Duodenal mucosa (tissue), 2 donors: Measurements from ENCODE around the gene SNAP29.

Experiments used
- H3K27ac ChIP-seq: one replicate; pipeline ENCODE4 v1.7.0; 2013; ENCODE audit warnings: low read depth, low read length
- H3K27me3 ChIP-seq, 2 donors: one replicate each; pipeline ENCODE4 v1.7.0; 2013; ENCODE audit warnings: low read length in 2 of 2, control low read depth in 1 of 2; ENCODE audit not compliant: insufficient read depth in 2 of 2, control insufficient read depth in 1 of 2
- H3K36me3 ChIP-seq, 2 donors: one replicate each; pipeline ENCODE4 v1.7.0; 2013; ENCODE audit warnings: low read length in 2 of 2, control low read depth in 1 of 2; ENCODE audit not compliant: insufficient read depth in 2 of 2, control insufficient read depth in 1 of 2
- H3K4me1 ChIP-seq, 2 donors: one replicate each; pipeline ENCODE4 v1.7.0; 2013; ENCODE audit warnings: low read length in 2 of 2, control low read depth in 1 of 2; ENCODE audit not compliant: insufficient read depth in 2 of 2, control insufficient read depth in 1 of 2
- H3K4me3 ChIP-seq, 2 donors: one replicate each; pipeline ENCODE4 v1.7.0; 2013; ENCODE audit warnings: low read length in 2 of 2, low read depth in 1 of 2
- H3K9ac ChIP-seq, 2 donors: one replicate each; pipeline ENCODE4 v1.7.0; 2013; ENCODE audit warnings: low read length in 2 of 2, low read depth in 1 of 2
- H3K9me3 ChIP-seq, 2 donors: one replicate each; pipeline ENCODE4 v1.7.0; 2013; ENCODE audit warnings: low read length in 2 of 2, control low read depth in 1 of 2; ENCODE audit not compliant: control insufficient read depth in 1 of 2

Gene SNAP29

DNA sequence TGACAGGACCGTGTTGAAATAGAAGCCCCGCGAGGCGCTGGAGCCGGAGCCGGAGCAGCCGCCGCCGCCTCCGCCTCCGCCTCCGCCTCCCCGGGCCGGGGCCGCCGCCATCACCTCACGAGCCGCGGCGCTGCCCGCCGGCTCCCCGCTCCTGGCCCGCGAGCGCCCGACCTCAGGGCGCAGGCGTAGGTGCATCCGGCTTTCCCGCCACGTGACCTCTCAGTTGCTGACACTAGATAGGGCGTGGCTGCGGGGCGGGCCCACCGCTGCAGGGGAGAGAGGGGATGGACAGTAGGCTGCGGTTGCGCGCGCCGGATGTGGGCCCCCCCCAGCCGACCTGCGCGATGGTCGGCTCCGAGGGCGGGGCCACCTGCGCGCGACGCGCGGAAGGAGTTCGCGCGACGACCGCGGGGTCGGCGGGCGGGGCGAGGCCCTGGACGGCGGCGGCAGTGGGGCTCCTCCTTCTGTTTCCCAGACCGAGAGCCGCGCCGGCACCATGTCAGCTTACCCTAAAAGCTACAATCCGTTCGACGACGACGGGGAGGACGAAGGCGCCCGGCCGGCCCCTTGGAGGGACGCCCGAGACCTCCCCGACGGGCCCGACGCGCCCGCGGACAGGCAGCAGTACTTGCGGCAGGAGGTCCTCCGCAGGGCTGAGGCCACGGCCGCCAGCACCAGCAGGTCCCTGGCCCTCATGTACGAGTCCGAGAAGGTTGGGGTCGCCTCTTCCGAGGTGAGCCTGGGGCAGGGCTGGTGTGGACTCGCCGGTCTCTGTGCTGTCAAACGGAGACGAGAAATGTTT, at the start of gene SNAP29, which contains the start of gene PI4KA:
SNAP29 (plus strand) TSS at position 393 of the 802 bp plus-strand sequence; CDS start at position 497, 104 bp downstream.
PI4KA (minus strand) TSS at position 197 of the 802 bp plus-strand sequence; CDS start at position 111, 86 bp downstream.
- Histone ChIP-seq H3K9ac (peak within 1 kb of the TSS; percentile 83 to 88), H3K4me1 (peaks cover 22 to 24% of the 10 kb centered on the region in 2 donors), H3K4me3 (peak within 1 kb of the TSS; percentile 83 to 89), H3K27ac (peak within 1 kb of the TSS; percentile 81), H3K27me3 (no peaks in the 10 kb centered on the region), H3K36me3 (peaks cover 0 to 4% of the 10 kb centered on the region in 2 donors), H3K9me3 (no peaks in the 10 kb centered on the region)

DNA sequence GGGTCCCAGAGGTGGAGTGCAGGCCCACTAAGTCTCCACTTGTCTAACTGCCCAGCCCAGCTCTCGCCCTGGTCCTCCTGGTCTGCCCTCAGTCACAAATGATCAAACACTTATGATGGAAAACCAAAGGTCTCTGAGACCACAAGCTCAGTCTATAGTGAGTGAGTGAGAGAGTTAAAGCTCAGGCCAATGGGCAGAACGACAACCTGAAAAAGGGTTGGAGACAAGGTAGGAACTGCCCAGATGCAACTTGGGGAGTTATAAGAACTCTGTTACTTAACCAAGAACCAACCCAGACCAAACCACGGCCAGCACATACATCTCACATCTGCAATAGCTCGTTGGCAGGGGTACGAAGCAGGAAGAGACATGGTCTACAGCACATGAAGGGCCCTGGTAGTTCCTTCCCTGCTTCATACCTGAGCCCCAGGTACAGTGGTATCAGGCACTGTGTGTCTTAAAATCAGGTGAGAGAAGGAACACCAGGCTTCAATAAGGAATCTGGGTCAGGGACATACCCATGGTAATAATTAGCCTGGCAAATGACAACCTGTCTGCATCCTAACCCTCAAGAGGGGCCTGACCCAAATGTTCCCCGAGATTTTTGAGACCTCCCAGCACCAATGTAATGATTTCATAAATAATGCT, 49.1 kb upstream of the SNAP29 start:
- Histone ChIP-seq H3K36me3 (peaks cover 30 to 77% of the 10 kb centered on the region in 2 donors), H3K27ac (no peak overlapping the region), H3K9me3 (no peaks in the 10 kb centered on the region), H3K9ac (no peak overlapping the region), H3K27me3 (no peaks in the 10 kb centered on the region), H3K4me1 (no peaks in the 10 kb centered on the region), H3K4me3 (no peak overlapping the region)

DNA sequence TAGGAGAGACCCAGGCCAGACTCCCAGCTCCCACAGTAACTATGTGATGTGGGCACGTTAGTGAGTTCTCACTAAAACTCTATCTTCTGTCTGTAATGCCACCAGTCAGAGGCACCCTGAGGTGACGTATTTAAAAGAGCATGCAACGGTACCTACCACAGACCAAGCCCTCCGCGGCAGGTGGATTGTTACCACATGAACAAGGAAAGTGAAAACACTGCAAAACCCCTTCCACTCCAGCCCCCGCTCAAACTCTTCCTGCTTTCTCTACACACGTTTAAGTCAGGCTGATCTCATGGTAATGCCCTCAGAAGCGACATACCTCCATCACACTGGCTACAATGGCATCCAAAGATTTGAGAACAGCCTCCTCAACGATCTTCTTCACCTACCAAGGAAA, 48.2 kb upstream of the SNAP29 start:
- Histone ChIP-seq H3K9ac (no peak overlapping the region), H3K4me1 (no peaks in the 10 kb centered on the region), H3K27me3 (no peaks in the 10 kb centered on the region), H3K36me3 (peaks cover 27 to 74% of the 10 kb centered on the region in 2 donors), H3K27ac (no peak overlapping the region), H3K9me3 (no peaks in the 10 kb centered on the region), H3K4me3 (no peak overlapping the region)

GRCh38 chr22:20811171-20811570, 47.6 kb upstream of the SNAP29 start:
- no peaks in the 10 kb centered on the region for H3K4me1 ChIP-seq
- no peaks in the 10 kb centered on the region for H3K9me3 ChIP-seq
- peaks cover 26 to 74% of the 10 kb centered on the region in 2 donors for H3K36me3 ChIP-seq
- no peak overlapping the region for H3K9ac ChIP-seq
- no peaks in the 10 kb centered on the region for H3K27me3 ChIP-seq
- H3K27ac ChIP-seq, result no peak overlapping the region
- H3K4me3 ChIP-seq, result no peak overlapping the region

DNA sequence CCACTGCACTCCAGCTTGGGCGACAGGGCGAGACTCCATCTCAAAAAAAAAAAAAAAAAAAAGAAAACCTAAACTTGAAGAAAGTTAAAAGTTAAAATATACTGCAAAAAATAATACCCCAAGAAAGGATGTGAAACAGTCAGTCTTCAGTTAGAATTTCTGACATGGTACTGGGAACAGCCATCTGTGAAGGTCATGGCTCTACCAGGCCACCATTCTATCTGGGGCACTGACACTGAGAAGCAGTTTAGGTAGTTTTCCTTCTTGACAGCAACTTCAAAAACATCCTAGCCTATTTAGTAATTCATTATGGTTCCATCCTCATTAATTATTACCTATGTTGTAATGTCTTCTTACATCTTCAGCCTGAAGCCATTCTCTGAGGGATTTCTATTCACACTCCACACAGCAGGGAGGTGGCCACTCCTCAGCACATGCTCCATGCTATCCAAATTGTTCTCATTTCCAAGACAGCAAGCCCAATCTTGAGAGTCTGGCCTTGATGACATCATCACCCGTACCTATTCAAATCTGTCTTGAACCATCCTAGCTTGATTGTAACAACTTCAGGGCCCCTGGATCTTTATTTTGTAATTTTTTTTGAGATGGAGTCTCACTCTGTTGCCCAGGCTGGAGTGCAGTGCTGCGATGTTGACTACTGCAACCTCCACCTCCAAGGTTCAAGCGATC, 46.7 kb upstream of the SNAP29 start:
- Histone ChIP-seq H3K36me3 (peaks cover 21 to 74% of the 10 kb centered on the region in 2 donors), H3K4me1 (no peaks in the 10 kb centered on the region), H3K27ac (no peak overlapping the region), H3K4me3 (no peak overlapping the region), H3K27me3 (no peaks in the 10 kb centered on the region), H3K9me3 (no peaks in the 10 kb centered on the region), H3K9ac (no peak overlapping the region)

DNA sequence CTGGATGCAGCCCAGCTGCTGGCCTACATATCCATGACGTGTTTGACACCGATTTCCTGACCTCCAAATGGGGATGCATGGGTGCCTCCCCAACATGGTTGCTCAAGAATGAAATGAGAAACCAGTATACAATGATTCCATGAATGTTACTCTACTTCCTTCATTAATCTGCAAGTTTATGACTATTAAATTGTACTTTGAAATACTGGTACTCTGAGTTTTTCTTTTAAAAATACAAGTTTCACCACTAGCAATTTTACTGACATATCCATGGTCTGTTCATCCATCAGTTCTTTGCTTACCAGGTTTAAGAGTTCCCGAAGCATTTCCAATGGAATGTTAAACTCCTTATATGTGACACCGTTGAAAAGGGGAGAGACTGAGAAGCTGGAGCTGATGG, 45.8 kb upstream of the SNAP29 start:
- peaks cover 16 to 74% of the 10 kb centered on the region in 2 donors for H3K36me3 ChIP-seq
- H3K27me3 ChIP-seq, result no peaks in the 10 kb centered on the region
- H3K27ac ChIP-seq, result no peak overlapping the region
- H3K4me1 ChIP-seq, result no peaks in the 10 kb centered on the region
- H3K4me3 ChIP-seq, result no peak overlapping the region
- H3K9ac ChIP-seq, result no peak overlapping the region
- no peaks in the 10 kb centered on the region for H3K9me3 ChIP-seq

DNA sequence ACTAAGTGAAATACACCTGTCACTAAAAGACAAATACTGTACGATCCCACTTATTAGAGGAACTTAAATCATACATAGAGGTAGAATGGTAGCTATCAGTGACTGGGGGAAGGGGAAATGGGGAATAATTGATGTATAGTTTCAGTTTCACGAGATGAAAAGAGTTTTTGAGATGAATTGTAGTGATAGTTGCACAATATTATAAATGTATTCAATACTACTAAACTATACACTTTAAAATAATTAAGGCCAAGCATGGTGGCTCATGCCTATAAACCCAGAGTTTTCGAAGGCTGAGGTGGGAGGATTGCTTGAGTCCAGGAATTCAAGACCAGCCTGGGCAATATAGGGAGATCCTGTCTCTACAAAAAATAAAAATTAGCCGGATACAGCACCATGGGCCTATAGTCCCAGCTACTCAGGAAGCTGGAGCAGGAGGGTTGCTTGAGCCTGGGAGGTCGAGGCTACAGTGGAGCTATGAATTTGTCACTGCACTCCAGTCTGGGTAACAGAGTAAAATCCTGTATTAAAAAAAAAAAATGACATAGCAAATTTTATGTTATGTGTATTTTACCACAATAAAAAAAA, 44.5 kb upstream of the SNAP29 start:
- no peak overlapping the region for H3K4me3 ChIP-seq
- H3K27ac ChIP-seq, result no peak overlapping the region
- H3K36me3 ChIP-seq, result peaks cover 24 to 80% of the 10 kb centered on the region in 2 donors
- no peaks in the 10 kb centered on the region for H3K27me3 ChIP-seq
- no peaks in the 10 kb centered on the region for H3K4me1 ChIP-seq
- H3K9ac ChIP-seq, result no peak overlapping the region
- H3K9me3 ChIP-seq, result no peaks in the 10 kb centered on the region

DNA sequence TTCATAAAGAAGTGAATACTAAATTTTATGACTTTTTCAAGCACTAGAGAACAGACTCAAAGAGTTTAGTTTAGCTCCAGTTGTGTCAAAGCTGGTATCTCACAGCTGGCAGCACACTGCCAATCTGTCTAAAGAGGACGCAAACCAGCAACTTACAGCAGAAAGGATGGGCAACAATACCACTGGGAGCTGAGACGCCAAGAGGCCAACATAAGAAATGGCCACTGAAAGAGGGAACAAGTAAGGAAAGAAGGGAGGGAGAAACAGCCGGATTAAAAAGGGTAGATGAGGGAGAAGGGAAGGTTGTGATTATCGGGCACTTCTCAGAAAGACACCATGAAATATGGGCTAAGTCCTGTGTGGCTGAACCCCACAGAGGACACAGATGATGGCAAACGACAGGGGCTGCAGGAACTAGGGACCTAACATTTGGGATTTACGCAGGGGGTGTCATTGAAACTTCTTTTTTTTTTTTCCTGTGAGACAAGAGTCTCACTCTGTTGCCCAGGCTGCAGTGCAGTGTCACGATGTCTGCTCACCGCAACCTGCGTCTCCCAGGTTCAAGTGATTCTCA, 43.2 kb upstream of the SNAP29 start:
- H3K4me3 ChIP-seq, result no peak overlapping the region
- no peak overlapping the region for H3K9ac ChIP-seq
- no peaks in the 10 kb centered on the region for H3K9me3 ChIP-seq
- no peaks in the 10 kb centered on the region for H3K27me3 ChIP-seq
- H3K27ac ChIP-seq, result no peak overlapping the region
- H3K4me1 ChIP-seq, result peaks cover 3 to 4% of the 10 kb centered on the region in 2 donors
- H3K36me3 ChIP-seq, result peaks cover 29 to 81% of the 10 kb centered on the region in 2 donors

DNA sequence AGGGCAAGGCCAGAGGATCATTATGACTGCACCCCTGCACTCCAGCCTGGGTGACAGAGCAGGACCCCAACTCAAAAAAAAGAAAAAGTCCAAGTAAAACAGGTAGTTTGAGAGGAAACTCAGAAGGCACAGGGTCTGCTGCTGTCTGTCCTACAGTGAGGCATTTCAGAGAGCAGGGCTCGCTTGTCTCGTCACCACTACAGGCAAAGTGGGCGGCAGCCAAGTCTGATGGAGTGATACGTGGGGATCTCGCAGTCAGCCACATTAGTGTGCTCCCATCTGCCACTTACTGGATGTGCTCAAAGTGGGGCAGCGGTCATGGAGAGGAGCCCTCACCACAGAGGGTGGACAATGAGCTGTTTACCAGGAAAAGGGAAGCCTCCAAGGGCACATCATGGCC, 42.2 kb upstream of the SNAP29 start:
- Histone ChIP-seq H3K9me3 (no peaks in the 10 kb centered on the region), H3K36me3 (peaks cover 24 to 74% of the 10 kb centered on the region in 2 donors), H3K9ac (no peak overlapping the region), H3K27ac (no peak overlapping the region), H3K4me3 (no peak overlapping the region), H3K4me1 (peaks cover 3 to 4% of the 10 kb centered on the region in 2 donors), H3K27me3 (no peaks in the 10 kb centered on the region)
